HUES48 (cell line): ENCODE measurements around the gene TSSK2.

Source experiments
- H3K27ac ChIP-seq: one replicate; pipeline ENCODE4 v1.7.0; 2013; ENCODE audit warnings: low read depth, low read length, inconsistent platforms
- H3K27me3 ChIP-seq: 2 replicates; pipeline ENCODE4 v1.6.1; 2013; ENCODE audit warnings: mild to moderate bottlenecking, low read length; ENCODE audit not compliant: control insufficient read depth, insufficient read depth
- H3K36me3 ChIP-seq: 2 replicates; pipeline ENCODE4 v1.6.1; 2013; ENCODE audit warnings: low read length; ENCODE audit not compliant: control insufficient read depth, insufficient read depth
- H3K4me1 ChIP-seq: 2 replicates; pipeline ENCODE4 v1.6.1; 2013; ENCODE audit warnings: mild to moderate bottlenecking, low read length; ENCODE audit not compliant: control insufficient read depth, insufficient read depth
- H3K4me3 ChIP-seq: 2 replicates; pipeline ENCODE4 v1.5.1; 2013; ENCODE audit warnings: mild to moderate bottlenecking, low read depth, low read length
- H3K9ac ChIP-seq: 2 replicates; pipeline ENCODE4 v1.6.1; 2013; ENCODE audit warnings: mild to moderate bottlenecking, low read depth, low read length, moderate library complexity
- H3K9me3 ChIP-seq: 2 replicates; pipeline ENCODE4 v1.6.1; 2013; ENCODE audit warnings: low read length; ENCODE audit not compliant: control insufficient read depth, insufficient read depth

The TSSK2 gene

GRCh38 chr22:19117111-19117512 is 14.0 kb upstream of the TSSK2 start:
- no peak overlapping the region for H3K4me3 ChIP-seq
- H3K27ac ChIP-seq, result no peak overlapping the region
- H3K4me1 ChIP-seq, result peaks cover 10% of the 10 kb centered on the region; the same call in 1 of the 2 replicates
- peaks cover 9% of the 10 kb centered on the region for H3K36me3 ChIP-seq
- no peak overlapping the region for H3K9ac ChIP-seq
- no peaks in the 10 kb centered on the region for H3K9me3 ChIP-seq
- no peaks in the 10 kb centered on the region for H3K27me3 ChIP-seq

GRCh38 chr22:19118329-19118880 is 12.7 kb upstream of the TSSK2 start:
- no peak overlapping the region for H3K9ac ChIP-seq
- H3K4me1 ChIP-seq, result peaks cover 15% of the 10 kb centered on the region
- H3K27me3 ChIP-seq, result no peaks in the 10 kb centered on the region
- H3K36me3 ChIP-seq, result peaks cover 9% of the 10 kb centered on the region
- no peak overlapping the region for H3K27ac ChIP-seq
- H3K4me3 ChIP-seq, result no peak overlapping the region
- no peaks in the 10 kb centered on the region for H3K9me3 ChIP-seq

DNA sequence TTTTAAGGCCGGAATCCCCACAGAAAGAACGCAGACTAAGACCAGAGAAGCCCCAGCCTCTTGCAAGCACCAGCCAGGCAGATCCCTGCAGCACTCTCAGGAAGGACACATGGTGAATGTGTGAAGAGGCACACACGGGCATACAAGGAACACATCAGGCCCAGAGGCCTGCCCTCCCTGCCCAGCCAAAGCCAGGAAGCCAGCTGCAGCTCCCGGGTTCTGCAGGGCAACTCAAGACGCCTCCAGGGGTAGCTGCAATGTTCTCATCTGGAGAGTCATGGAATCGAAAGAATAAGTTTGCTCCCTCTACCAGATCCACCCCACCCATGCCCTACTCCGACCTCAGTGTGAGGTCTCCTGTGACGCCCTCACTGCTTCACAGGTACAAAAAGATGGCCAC is 11.2 kb upstream of the TSSK2 start:
- Histone ChIP-seq H3K4me3 (no peak overlapping the region), H3K9me3 (no peaks in the 10 kb centered on the region), H3K36me3 (peaks cover 9% of the 10 kb centered on the region), H3K4me1 (peaks cover 15% of the 10 kb centered on the region), H3K27me3 (no peaks in the 10 kb centered on the region), H3K27ac (no peak overlapping the region), H3K9ac (no peak overlapping the region)

- Histone ChIP-seq H3K27me3 (no peaks in the 10 kb centered on the region), H3K9me3 (no peaks in the 10 kb centered on the region), H3K9ac (peak overlapping the region; percentile 42), H3K27ac (peak overlapping the region; percentile 95), H3K36me3 (peaks cover 9% of the 10 kb centered on the region), H3K4me3 (peak overlapping the region; percentile 97), H3K4me1 (peaks cover 15% of the 10 kb centered on the region)
These were observed 10.1 kb upstream of the TSSK2 start for GRCh38 chr22:19120829-19121630.

- H3K9ac ChIP-seq, result peak overlapping the region; percentile 92
- H3K9me3 ChIP-seq, result no peaks in the 10 kb centered on the region
- peak overlapping the region; percentile 95 for H3K27ac ChIP-seq
- peak overlapping the region; percentile 97 for H3K4me3 ChIP-seq
- H3K27me3 ChIP-seq, result no peaks in the 10 kb centered on the region
- H3K36me3 ChIP-seq, result peaks cover 9% of the 10 kb centered on the region
- H3K4me1 ChIP-seq, result peaks cover 15% of the 10 kb centered on the region
These were observed 9.4 kb upstream of the TSSK2 start for GRCh38 chr22:19121631-19122142.

- H3K4me3 ChIP-seq, result peak within 1 kb of the TSS; percentile 97
- H3K27me3 ChIP-seq, result no peaks in the 10 kb centered on the region
- H3K9ac ChIP-seq, result peak within 1 kb of the TSS; percentile 92
- peaks cover 15% of the 10 kb centered on the region for H3K4me1 ChIP-seq
- no peaks in the 10 kb centered on the region for H3K9me3 ChIP-seq
- peaks cover 9% of the 10 kb centered on the region for H3K36me3 ChIP-seq
- peak within 1 kb of the TSS; percentile 95 for H3K27ac ChIP-seq
These were observed 8.9 kb upstream of the TSSK2 start, which contains the start of gene DGCR2 for GRCh38 chr22:19122143-19122751. Gene DGCR2 (minus strand): TSS chr22:19122412. CDS start chr22:19122206, 206 bp downstream.

GRCh38 chr22:19122752-19123492 is 8.2 kb upstream of the TSSK2 start:
- Histone ChIP-seq H3K27me3 (no peaks in the 10 kb centered on the region), H3K36me3 (peaks cover 9% of the 10 kb centered on the region), H3K9me3 (no peaks in the 10 kb centered on the region), H3K4me3 (peak overlapping the region; percentile 68), H3K27ac (peak overlapping the region; percentile 38), H3K4me1 (peaks cover 15% of the 10 kb centered on the region), H3K9ac (peak overlapping the region; percentile 51)

DNA sequence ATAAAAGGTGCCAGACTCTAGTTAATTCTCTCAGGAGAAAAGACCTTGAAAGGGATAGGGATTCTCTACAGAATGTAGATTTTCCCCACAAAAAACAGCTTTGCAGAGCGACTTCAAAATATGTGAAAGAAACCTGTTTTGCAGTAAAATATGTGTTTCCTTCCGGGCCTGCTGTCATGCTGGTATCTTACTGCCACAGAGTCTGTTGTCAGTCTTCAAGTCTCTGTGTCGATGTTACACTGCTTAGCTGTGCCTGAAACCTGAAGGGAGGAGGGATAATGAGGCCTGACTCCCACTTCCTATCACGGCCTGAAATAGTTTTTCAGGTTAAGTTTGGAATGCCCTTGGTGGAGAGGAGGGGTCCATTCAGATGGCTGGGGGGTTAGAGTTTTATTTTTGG is 7.2 kb upstream of the TSSK2 start:
- no peaks in the 10 kb centered on the region for H3K27me3 ChIP-seq
- H3K9me3 ChIP-seq, result no peaks in the 10 kb centered on the region
- no peak overlapping the region for H3K9ac ChIP-seq
- no peak overlapping the region for H3K4me3 ChIP-seq
- H3K27ac ChIP-seq, result no peak overlapping the region
- H3K4me1 ChIP-seq, result peaks cover 15% of the 10 kb centered on the region
- H3K36me3 ChIP-seq, result peaks cover 3% of the 10 kb centered on the region

DNA sequence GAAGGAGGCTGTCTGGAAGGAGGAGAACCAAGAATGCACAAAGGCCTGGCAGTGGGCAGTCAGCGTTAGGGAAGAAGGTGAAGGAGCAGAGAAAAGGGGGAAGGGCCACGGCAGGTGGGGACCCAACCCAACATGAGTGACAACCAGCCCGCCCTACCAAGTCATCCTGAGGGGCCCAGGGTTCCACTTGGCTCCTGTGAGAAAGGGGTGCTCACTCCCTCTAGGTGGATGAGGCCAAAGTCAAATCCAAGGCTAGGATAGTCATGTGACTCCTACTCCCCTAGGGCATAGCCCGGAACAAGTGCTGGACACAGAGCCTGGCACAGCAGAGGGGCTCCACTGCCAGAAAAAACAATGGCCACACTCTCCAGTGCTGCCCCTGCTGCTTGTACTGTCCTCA is 6.7 kb upstream of the TSSK2 start:
- peaks cover 15% of the 10 kb centered on the region for H3K4me1 ChIP-seq
- H3K4me3 ChIP-seq, result no peak overlapping the region
- H3K27ac ChIP-seq, result no peak overlapping the region
- no peaks in the 10 kb centered on the region; the same call in 1 of the 2 replicates for H3K36me3 ChIP-seq
- no peak overlapping the region for H3K9ac ChIP-seq
- no peaks in the 10 kb centered on the region for H3K9me3 ChIP-seq
- H3K27me3 ChIP-seq, result no peaks in the 10 kb centered on the region

DNA sequence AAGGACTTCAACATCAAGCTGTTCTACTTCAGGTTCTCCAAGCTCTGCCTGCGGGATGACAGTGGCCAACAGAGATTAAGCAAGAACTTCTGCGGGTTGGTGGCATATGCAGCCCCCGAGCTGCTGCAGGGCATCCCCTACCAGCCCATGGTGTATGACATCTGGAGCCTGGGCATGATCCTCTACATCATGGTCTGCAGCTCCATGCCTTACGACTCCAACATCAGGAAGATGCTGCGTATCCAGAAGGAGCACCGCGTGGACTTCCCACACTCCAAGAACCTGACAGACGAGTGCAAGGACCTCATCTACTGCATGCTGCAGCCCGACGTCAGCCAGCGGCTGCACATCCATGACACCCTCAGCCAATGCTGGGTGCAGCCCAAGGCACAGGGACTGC is 6.1 kb upstream of the TSSK2 start:
- H3K4me3 ChIP-seq, result no peak overlapping the region
- H3K9me3 ChIP-seq, result no peaks in the 10 kb centered on the region
- H3K4me1 ChIP-seq, result peaks cover 15% of the 10 kb centered on the region
- no peak overlapping the region for H3K9ac ChIP-seq
- no peaks in the 10 kb centered on the region; the same call in 1 of the 2 replicates for H3K36me3 ChIP-seq
- no peak overlapping the region for H3K27ac ChIP-seq
- H3K27me3 ChIP-seq, result no peaks in the 10 kb centered on the region
